ENCODE results near the gene GPR149.

Gene GPR149

DNA sequence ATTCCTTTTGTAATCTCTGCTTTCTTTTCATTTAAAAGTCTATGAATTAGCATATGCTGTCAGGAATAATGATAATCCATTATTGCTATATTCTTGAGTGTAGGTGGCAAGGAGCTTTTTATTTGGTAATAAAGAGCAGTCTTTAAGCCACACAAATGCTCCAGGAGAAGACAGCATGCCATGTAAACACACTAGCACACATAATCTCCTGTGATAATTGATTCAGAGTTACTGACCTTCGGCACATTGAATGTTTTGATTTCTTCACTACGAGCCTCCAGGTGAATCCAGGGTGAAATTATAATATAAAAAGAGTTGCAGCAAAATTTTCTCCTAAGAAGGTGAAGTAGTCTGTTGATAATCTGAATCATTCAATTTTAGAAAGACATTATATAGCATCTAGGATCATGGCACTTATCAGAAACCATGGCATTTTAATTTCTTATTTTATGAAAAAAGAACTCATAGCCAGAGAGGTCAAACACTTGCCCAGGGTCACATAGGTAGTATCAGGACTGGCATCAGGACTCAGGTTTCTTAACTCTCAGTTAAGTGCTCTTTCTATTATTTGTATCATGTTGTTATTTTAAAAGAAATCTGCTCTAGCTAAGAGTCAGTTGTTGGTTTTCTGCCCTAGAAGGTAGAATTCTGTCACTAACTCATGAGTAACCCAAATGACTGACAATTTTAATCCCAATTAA lies 84.4 kb downstream of the GPR149 start:
- DNase-seq = no peak

DNA sequence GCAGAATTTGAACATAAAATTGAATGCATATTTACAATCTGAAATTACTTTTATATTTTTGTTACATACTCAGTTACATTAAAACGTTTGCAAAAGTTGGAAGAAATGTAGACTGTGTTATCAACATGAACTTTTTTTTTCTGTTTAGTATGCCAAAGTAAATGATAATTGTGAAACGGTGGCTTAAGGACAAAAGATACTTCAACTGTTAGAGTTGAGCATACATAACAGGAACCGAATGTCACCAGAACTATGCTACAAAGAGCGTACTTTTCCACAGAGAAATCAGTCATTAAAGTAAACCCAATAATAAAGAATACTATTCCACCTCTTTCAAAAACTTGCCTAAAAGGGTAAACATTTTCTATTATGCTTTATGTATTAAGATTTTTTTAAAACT lies 91.4 kb downstream of the GPR149 start:
- DNase-seq = no peak

DNA sequence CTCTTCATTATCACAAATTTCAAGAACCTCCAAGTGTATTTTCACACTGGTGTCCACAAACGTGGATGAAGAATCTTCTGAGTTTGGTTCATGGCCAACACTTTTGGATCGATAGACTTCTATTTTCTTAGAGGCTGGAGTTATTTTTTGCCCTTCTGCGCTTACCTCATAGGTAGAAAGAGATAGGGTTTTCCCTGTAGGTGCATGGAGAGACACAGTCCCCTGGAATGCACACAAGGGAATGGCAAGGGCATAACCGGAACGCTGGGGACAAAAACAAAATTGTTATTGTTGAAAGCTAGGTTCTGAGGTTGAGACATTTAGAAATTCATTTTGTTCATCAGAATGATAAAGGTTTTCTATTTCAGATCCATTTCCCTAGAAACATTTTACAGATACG lies 92.0 kb downstream of the GPR149 start:
- no peak for DNase-seq

DNA sequence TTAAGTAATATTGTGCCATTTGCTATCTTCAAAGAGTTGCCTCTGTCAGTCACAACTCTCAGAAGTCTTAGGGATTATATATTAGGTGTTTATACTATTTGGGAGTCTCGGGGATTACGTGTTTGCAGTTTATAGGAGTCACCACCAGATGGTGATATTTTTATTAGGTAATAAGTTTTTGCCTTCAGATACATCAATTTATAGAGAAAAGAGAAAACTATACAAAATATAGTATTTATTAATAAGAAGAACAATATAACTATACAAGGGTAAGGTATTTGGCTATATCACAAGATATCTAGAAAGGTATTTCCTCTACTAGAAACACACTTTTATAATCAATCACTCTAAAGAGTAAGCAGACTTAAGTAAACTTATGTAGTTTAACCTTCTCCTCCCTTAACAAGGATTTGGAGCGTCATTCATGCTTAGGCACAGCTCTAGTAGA lies 95.0 kb downstream of the GPR149 start:
- DNase-seq = no peak

DNA sequence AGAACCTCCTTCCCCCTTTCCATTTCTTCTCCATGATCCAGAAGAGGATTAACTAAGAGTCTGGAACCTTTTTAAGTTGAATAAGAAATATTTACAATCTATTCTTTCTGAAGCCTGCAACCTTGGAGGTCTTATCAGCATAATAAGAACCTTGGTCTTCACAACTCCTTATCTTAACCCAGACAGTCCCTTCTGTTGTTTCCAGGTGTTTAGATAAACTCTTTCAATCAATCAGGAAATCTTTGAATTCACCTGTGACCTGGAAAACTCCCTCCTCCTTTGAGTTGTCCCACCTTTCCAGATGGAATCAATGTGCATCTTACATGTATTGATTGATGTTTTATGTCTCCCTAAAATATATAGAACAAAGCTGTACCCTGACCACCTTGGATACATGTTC lies 102.1 kb downstream of the GPR149 start:
- no peak for DNase-seq

DNA sequence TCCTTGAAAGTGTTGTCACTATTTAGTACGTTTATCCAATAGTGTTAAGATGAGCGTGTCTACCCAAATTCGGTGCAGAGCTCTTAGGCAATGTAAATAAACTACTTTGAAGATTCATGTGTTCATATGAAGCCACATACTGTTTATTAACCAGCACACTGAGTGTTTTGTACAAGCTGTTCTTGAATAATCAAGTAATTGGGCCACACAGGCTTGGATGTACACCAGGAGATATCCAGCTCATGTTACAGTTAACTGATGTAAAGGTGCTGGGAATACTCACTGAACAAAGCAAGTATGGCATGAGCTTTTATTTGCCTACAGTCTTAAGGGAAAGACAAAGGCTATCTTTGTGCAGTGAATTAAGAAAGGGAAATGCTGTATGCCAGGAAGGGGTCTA lies 105.1 kb downstream of the GPR149 start:
- no peak for DNase-seq

DNA sequence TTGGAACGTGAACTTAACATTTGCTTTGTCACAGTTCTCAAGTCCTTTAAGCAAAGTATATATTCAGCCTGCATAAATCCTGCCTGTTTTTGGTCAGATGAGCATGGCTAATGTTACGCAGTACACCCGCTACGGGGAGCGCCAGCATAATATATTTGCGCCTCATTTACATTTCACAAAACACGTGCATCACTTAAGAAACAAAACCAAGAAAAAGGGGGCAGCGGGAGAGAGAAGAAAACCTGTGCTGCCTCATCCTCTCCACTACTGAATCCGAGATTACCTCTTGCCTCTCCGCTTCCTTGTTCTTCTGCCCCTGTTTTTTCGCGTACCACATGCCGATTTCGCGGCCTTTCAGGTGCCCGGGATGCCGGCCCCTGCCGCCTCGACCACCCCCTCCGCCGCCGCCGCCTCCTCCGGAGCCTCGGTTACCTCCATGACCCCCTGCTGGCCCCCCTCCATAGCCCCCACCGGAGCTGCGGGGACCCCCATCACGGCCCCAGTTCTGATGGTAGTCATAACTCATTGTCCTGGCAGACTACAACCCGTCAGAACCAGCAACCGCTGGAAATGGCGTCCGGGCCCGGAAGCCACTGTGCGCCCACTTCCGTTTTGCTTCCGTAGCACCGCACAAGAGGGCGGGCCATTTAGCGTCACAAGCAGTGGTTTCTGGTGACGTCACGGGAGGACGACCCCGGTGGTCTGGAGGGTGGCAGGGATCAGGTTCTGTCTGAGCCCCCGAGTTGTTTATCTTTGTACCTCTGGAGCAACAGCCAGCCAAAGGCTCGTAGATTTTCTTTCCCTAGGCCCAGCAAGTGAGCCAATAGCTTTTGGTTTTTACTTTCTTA lies 105.9 kb downstream of the GPR149 start, which contains the start of gene DHX36:
Gene DHX36 (minus strand): TSS at position 597 of the 848 bp plus-strand sequence. CDS start 71 bp downstream, at position 526.
- peak; percentile 49 to 92 (median 79) for DNase-seq

DNA sequence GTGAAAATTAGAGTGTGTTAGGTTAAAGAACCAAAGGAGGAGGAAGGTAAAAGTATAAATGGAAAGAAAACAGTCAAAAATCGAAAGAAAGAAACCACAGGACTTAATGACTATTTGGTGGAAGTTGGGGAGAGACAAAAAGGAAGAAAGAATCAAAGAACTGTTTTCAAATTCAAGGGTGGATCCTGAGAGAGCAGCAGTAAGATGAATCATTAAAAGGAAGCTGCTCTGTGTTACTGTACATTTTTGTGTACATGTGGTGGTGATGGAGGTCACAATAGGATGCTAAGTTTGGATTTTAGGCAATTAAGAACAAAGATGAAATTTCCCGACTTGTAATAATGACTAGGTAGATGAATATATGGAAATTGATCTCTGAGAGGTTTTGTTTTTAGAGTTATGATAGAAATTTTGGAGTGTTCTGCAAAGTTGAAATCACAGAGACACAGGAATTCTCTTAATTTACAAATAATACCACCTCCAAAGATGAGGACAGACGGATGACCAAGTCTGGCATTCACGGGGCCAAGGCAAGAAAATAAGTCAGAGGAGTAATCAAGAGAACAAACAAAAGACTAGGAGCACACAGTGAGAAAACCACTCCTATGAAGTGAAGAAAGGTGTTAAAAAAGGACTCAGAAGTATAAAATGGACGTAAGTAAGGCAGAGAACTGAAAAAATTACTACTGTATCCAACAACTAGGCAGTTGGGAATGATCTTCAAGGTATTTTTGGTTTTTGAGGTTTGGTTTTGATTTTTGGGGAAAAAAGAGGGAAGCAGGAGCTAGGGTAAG lies 112.8 kb downstream of the GPR149 start:
- DNase-seq = no peak

DNA sequence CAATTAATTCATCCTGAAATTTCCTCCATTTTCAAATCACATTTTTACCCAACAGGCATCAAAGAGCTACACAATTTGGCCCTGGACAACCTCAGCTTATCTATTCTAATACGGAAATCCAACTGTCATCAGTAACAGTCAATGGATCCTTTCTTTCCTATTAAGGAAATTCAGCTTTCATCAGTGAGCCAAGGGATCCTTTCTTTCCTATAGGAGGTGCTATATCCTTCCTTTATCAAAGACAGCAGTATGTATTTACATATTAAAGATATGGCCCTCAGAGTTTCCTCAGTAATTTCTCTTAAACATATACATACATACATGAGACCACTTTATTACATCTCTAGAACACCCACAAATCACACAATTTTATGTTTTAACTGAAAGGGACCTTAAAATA lies 115.8 kb downstream of the GPR149 start:
- DNase-seq = no peak

DNA sequence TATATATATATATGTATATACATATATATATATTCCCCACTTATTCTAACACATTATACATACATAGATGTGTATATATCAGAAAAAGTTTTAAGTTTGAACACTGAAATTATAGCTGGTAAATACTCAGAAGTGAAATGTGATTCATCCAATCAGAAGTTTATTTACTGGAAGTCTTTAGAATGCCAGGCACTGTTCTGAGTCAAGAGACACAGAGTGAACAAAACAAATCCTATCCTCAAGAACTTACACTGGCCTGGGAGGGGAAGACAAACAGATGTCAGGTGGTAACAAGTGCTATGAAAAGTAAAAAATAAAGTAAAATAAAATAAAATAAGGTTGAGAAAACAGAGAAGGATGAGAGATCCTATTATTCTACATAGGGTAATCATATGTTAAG lies 119.2 kb downstream of the GPR149 start:
- DNase-seq = no peak

DNA sequence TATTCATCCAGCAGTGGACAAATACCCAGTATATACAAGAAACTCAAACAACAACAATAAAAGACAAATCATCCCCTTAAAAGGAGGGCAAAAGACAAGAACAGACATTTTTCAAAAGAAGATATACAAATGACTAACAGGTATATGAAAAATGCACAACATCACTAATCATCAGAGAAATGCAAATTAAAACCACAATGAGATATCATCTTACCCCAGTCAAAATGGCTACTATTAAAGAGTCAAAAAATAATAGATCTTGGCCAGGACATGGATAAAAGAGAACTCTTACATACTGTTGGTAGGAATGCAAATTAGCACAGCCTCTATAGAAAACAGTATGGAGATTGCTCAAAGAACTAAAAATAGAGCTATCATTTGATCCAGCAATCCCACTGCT lies 122.6 kb downstream of the GPR149 start:
- no peak for DNase-seq

DNA sequence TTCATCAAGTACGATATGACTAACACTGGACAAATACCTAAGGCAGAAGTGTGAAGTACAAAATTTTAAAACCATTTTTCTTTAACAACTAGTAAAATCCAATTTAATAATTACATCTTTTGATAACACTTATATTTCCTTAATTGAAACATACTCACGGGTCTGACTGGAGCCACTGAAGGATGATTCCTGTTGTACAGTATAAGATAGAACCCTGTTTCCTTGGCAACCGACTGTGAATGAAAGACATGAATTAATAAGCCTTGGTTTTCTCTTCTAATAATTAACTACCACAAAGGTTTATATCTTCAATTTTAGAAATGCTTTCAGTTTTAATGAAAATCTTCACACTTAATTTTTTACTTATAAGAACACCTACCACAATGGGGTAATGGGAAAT lies 125.1 kb downstream of the GPR149 start:
- no peak for DNase-seq

DNA sequence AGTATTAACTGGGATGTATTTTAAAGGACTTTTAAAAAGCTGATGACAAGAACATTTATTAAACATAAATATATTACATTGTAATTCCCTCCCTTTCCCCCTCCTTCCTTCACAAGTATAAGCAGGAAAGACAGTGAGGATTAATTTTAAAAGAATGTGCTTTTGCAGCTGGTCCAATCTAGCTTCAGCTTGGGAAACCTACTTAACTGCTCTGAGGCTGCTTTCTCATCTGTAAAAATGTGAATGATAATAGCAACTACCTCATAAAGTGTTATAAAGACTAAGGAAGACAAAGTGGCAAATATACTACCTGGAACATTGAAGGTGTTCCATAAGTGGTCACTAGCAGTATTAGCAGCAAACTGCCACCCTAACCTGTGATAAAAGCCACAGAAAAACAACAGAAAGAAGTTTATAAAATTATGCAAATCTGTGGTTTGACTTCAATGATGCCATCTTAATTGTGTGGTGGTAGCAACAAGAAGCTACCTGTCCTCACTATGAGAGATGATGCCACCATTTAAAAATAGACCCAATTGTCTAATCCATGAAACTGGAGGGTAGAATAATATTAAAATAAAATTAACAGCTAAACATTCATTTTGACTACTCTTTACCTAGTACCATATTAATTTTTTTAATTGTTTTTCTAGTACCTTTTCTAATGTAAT lies 125.7 kb downstream of the GPR149 start:
- no peak for DNase-seq

DNA sequence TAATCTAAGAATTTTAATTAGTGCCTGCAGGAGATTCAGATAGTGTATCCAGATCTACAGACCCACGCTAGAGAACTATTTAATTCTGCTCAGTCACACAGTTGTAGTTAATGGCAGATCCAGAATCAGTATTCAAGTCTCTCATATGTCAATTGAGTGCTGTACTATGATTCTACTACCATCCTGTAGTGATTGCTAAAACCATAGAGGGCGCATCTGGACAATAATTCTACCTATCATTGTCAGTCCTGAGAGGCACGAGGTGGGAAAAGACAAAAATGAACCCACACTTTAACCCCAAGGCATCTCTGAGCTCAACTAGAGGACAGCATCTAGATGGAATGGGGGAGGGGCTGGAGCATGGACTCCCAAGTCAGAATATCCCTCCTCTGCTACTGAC lies 128.4 kb downstream of the GPR149 start:
- no peak for DNase-seq

DNA sequence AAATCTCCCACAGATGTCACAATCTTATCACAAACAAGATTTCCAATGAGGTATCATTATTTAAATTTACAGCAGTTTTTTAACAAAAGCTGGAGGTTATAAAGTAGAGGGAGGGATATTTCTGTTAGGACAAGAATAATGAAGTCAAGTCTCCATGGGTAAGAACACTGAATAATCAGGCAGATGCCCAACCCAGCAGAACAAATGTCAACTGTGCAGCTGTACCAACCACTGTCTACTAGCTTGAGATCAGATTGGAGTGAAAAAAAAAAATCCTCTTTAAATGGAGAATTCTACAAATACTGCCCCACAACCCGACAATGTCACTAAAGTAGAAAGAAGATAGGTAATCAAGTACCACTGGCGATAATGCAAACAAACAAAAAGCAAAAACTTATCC lies 136.0 kb downstream of the GPR149 start:
- peak in 4 of 56 donors; percentile 1 to 3 (median 2) for DNase-seq

DNA sequence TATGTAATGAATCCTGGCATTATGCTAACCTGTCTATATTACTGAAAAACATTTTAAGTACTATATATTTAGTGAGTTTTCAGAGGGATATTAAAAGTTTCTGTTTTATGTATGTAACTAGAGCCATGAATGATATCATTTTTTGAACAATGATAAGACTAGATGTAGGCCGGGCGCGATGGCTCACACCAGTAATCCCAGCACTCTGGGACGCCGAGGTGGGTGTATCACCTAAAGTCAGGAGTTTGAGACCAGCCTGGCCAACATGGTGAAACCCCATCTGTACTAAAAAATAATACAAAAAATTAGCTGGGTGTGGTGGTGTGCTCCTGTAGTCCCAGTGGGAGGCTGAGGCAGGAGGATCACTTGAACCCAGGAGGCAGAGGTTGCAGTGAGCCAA lies 139.8 kb downstream of the GPR149 start:
- DNase-seq = no peak

Measured in amygdala (tissue), 56 donors.